LNCAP (cell line): ENCODE data around the gene ART1.

Source experiments
- TF ChIP-seq, protein P1 (sequence below): fragments of 450-650 bp; IDR thresholded peaks from 2 replicates; pipeline ENCODE4 v1.5.1; 2017; ENCODE audit warnings: mild to moderate bottlenecking

The ART1 gene

DNA sequence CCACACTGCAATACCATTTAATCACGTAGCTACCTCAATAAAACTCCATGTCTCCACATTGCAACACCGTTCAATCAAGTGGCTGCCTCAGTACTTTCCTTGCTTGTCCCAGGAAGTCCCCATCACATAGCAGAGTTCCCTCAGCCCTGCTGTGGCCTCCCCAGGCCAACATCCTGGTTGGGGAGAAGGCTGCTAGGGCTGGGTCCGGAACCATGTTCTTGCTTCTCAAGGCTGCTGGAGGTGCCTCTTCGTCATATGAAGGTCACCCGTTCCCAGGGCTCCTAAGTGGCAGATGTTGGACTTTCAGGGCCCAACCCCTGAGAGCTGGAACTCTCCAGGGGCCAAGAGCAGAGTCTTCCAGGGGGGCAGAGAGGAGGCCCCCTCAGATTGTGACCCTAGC is 6.4 kb upstream of the ART1 start:
- TF ChIP-seq, protein P1, sequence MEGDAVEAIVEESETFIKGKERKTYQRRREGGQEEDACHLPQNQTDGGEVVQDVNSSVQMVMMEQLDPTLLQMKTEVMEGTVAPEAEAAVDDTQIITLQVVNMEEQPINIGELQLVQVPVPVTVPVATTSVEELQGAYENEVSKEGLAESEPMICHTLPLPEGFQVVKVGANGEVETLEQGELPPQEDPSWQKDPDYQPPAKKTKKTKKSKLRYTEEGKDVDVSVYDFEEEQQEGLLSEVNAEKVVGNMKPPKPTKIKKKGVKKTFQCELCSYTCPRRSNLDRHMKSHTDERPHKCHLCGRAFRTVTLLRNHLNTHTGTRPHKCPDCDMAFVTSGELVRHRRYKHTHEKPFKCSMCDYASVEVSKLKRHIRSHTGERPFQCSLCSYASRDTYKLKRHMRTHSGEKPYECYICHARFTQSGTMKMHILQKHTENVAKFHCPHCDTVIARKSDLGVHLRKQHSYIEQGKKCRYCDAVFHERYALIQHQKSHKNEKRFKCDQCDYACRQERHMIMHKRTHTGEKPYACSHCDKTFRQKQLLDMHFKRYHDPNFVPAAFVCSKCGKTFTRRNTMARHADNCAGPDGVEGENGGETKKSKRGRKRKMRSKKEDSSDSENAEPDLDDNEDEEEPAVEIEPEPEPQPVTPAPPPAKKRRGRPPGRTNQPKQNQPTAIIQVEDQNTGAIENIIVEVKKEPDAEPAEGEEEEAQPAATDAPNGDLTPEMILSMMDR, result no peak

DNA sequence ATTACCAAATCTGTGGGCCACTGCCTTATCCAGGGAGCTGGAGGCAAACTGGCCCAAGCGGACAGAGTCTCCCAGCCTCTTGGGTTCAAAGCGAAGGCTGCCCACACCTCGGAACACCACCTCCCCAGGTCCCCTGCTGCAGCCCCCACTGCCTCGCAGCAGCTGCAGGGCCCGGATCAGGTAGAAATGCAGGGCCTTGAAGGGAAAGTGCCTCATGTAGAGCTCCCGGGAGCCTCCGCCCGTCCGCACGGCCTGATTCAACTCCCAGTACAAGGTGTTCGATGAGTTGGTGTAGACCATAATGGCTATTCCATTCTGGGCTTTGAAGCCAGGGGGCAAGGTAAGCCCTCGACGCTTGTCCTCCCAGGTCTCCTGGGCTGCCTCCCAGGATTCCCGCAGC is 5.1 kb upstream of the ART1 start:
- TF ChIP-seq, protein P1, result no peak

DNA sequence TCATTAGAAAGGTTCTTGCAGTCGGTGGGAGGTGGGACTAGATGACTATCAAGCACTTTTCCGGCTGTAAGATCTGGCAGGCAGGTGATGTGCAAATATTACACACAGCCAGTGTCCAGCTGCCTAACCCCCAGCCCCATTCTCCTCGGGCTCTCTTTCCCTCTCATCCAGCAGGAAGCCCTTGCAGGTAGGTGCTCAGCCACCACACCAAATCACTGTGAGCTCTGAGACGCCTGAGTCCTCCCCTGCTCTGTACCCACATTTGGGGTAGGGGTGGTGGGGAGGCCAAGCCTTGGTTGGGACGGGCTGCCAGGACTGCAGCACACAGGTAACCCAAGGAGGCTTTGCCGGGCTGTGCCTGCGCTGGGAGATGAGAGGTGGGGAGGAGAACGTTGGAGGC is 3.7 kb upstream of the ART1 start:
- TF ChIP-seq, protein P1, result no peak

DNA sequence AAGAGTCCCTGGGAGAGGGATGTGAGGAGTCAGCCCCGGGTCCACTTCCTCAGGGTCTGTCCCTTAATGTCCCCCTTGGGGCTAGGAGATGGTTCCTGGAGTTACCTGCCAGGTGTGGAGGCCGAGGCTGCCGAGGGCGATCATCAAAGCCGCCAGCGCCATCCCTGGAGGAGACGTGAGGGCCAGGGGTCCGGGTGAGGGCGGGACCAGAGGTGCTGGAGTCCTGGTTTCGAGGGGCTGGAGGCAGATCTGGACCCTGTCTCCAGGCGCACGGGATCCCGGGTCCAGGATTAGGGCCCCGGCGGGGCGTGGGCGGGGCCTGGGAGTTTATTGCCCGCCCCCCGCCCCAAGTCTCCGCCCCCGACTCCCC is 3.2 kb upstream of the ART1 start, which contains the start of gene ART5:
ART5 (minus strand) TSS at position 292 of the 370 bp plus-strand sequence; CDS start at position 162, 130 bp downstream.
- TF ChIP-seq, protein P1, result no peak

DNA sequence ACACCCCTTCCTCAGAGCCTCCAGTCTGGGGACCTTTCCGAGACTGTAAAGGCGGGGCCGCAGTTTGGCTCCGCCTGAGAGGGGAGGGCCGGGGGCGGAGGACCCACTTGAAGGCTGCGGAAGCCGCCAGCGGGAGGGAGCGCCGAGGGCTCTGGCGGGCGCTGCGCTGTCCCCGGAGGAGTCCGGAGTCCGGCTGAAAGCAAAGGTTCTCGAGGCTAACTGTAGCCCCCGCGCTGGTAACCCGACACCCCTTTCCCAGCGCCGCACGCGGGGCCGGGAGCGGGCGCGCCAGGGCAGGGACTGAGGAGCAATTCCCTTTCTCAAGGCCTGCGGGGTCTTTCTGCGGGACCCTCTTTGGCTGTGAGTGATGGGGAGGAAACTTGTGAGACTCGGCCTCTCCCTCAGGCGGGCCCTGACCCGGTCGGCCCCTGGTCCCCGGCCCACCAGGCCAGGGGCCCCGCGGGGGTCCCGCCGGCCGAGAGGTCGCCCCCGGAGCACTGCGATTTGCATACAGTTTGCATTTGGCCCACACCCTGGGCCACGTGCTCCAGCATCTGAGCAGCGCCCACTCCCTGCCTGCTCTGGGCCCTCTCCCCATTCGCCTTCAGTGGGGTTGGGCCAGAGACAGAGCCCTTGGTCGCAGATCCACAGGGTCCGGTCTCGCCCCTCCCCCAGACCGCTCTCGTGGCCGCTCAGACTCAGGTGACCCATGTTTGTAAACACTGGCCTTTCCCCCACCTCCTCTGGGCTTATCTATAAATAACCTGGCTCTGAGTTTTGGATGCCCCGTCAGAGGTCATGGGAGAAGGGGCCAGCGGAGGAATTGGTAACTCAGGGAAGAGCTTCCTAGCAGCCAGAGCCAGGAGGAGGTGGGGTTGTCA is 2.6 kb upstream of the ART1 start:
- TF ChIP-seq, protein P1, result no peak

DNA sequence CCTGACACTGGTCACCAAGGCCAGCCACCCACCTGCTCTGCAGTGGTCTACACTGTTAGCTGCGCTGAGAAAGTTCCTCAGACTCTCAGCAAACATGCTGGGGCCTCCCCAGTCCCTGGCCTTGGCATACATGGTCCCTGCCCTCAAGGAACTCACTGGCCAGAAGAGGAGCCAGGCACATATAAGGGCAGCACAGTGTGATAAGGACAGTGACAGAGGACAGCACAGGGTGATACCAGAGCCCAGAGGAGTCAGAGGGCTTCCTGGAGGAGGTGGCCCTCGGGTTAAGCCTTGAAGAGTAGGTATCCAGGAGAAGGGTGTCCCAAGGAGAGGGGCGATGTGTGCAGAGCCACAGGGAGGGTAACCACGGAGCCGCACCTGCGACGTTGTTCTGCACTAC is 624 bp downstream of the ART1 start:
- TF ChIP-seq, protein P1, result no peak

DNA sequence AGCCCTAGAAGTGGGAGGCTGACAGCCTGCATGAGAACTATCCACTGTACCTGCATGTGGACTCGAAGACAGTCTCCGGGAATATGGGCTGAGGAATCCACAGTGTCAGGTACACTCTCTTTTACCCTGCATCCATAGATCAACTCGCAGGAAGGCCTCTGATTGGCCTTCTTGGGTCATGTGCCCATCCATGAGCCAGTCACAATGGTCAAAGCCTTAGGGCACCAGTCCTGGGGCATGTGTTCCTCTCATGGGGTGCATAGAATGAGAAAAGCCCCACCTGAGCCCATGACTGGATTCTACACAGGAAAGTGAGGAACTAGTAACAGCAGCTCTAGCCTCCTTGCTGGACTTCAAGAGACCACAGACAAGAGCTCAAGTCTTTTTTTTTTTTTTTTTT is 10.6 kb downstream of the ART1 start:
- TF ChIP-seq, protein P1, result no peak

DNA sequence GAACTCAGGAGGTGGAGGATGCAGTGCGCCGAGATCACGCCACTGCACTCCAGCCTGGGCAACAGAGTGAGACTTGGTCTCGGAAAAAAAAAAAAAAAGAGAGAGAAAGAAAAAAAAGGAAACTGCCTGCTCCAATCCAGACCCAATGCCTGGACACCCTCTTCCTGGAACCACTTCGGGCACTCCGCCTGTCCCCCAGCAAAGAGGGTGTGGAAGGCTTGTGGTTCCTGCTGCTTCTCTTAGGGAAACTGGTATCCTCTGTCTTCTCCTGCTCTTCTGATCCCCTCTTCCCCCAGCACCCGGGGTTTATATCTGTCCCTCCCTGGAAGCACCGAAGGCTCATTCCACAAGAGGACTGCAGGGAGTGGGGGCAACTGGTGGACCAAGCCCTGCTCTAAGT is 13.3 kb downstream of the ART1 start:
- TF ChIP-seq, protein P1, result no peak
